NCI-H524 treated with DMSO at 0.1 percent for 48 hours (cell line): ENCODE data around the gene FLOT1.
A peak's percentile ranks its signal among the peaks of the same experiment; 100 is the strongest.
"Not testable (repeated sequence)": the region's sequence is repeated elsewhere in the genome, so short reads cannot be mapped to it uniquely, and the experiment has no call there.

ENCODE experiments used
- DNase-seq: peaks from one replicate; lab custom pipeline; 2025; lab: John Stamatoyannopoulos, UW

The FLOT1 gene

DNA sequence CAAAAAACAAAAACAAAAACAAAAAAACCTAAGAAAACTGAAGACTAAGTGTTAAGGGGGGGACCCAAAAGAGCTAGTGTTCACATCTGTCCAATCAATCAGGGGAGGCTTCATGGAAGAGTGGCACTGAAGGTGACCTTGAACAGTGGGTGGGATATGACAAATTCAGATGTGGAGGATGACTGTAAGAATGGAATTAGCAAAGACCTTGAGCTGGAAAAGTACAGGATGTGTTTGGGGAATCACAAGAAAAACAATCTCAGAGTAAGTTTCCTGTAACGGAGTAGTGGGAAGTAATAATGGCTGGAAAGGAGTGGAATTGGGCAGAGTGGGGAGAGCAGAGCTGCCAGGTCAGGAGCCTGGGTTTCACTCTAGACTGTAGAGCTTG lies 4.8 kb upstream of the FLOT1 start:
- DNase-seq: no peak

GRCh38 chr6:30744054-30744805 lies 1.7 kb upstream of the FLOT1 start, which contains the start of gene IER3:
Gene IER3, minus strand, starts transcription at chr6:30744547. Its CDS starts 29 bp downstream, at chr6:30744518.
- peak; percentile 16 for DNase-seq

GRCh38 chr6:30743099-30744053 lies 889 bp upstream of the FLOT1 start:
- DNase-seq: no peak

GRCh38 chr6:30741789-30742315 lies 635 bp downstream of the FLOT1 start:
- no peak for DNase-seq

DNA sequence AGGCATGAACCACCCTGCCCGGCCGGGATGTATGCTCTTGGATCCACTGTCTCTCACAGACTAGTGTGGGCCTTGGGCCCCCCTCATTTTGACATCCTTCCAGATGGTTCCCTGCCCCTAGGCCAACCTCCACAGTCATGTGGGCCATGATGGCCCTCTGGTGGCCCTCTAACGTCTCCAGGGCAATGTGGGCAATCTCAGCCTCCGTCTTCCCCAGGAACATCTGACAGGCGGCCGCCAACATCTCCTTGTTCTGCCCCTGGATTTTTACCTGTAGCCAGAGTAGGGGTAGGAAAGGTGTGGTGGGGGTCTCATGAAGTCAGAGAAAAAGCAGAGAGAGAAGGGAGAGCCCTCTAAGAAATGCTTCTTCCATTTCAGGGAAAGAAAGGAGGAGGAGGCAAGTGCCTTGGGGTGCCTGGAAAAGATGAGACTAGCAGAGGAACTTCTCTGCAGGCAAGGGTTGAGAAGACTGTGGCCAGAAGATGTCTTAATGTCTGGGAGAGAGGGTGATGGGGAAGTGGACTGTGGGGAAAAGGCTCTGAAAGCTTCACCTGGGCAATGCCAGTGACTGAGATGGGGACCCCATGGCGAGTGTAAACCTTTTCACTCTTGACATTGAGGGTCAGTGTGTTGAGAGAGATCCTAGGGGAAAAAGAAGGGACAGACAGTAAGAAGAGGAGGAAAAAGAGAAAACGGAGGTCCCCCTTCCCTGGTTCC lies 1.3 kb downstream of the FLOT1 start:
- DNase-seq: no peak

DNA sequence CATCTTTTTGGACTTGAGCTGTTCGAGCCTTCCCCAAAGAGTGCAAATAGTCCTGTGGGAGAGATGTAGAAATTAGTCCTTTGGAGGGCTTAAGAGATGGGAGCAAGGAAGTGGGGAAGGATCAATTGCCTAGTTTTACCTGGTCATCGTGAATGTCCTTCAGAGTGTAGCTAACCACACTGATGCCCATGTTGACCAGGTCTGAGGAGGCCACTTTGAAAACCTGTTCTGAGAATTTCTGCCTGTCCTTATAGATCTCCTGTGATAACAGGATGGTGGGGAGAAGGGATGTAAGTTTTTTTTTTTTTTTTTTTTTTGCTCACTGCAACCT lies 2.0 kb downstream of the FLOT1 start:
- no peak for DNase-seq

DNA sequence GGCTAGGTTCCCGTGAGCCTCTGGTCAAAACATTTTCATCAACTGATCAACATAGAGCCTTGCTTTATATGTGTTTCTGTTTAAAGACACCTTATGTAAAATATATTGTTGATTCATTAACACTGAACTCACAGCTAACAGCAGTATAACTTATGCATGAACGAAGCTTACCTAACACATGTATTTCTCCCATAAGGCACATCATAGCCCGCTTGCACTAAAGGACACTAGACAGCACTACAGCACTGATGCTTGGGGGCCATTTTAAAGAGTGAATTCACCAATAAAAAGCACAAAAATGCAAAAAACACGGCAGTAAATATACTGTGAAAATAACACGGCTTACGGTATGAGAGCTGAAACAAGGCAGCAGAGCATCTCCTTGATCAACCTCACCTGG lies 4.0 kb downstream of the FLOT1 start:
- no peak for DNase-seq

- no peak for DNase-seq
These were observed 6.7 kb downstream of the FLOT1 start for GRCh38 chr6:30735668-30736314.

DNA sequence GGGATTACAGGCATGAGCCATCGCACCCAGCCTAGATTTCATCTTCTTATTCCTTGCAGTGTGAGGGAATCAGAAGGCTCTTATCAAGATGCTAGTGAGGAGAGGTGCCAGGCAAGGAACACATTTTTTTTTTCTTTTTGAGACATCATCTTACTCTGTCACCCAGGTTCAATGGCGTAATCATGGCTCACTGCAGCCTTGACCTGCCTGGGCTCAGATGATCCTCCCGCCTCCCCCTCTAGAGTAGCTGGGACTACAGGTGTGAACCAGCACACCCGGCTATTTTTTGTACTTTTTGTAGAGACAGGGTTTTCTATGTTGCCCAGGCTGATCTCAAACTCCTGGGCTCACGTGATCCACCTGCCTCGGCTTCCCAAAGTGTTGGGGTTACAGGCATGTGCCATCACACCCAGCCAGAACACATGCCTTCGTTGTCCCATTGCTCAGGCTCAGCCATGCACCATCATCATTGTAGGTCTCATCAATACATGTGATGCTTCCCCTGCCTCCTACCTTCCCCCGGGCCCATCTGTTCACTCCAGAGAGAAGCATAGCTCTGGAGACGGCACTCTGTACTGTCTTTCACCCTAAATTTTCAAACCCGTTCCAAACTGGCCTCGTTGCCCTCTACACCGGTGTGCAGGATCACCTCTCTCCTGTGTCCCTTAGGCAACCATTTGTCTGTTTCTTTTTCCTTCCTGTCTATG lies 10.1 kb downstream of the FLOT1 start:
- no peak for DNase-seq

GRCh38 chr6:30730601-30731435 lies 11.7 kb downstream of the FLOT1 start:
- peak; percentile 71 for DNase-seq

- no peak for DNase-seq
These were observed 14.4 kb downstream of the FLOT1 start for GRCh38 chr6:30727920-30728553.

DNA sequence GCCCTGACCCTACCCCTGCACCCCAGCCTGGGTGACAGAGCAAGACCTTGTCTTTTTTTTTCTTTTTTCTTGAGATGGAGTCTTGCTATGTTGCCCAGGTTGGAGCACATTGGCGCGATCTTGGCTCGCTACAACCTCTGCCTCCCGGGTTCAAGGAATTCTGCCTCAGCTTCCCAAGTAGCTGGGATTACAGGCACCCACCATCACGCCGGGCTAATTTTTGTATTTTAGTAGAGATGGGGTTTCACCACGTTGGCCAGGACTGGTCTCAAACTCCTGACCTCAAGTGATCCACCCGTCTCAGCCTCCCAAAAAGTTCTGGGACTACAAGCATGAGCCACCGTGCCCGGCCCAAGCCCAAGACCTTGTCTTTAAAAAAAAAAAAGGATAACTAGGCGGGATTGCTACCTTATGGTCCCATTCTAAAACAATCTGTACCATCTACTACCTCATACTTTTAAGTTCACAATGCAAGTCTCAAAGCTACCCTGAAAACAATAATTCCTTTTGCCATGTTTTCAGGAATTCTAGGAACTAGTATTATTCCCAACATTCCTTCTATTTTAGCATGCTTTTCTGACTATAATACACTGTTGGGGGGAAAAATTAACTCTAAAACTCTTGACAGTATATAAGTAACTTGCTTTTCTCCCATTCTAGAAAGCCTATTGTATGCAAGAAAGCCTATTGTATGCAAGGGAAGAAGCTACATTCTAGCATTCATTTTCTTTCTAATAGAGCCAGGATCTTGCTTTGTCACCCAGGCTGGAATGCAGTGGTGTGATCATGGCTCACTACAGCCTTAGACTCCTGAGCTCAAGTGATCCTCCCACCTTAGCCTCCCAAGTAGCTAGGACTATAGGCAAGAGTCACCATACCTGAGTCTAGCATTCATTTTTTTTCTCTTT lies 15.7 kb downstream of the FLOT1 start:
- DNase-seq: no peak

DNA sequence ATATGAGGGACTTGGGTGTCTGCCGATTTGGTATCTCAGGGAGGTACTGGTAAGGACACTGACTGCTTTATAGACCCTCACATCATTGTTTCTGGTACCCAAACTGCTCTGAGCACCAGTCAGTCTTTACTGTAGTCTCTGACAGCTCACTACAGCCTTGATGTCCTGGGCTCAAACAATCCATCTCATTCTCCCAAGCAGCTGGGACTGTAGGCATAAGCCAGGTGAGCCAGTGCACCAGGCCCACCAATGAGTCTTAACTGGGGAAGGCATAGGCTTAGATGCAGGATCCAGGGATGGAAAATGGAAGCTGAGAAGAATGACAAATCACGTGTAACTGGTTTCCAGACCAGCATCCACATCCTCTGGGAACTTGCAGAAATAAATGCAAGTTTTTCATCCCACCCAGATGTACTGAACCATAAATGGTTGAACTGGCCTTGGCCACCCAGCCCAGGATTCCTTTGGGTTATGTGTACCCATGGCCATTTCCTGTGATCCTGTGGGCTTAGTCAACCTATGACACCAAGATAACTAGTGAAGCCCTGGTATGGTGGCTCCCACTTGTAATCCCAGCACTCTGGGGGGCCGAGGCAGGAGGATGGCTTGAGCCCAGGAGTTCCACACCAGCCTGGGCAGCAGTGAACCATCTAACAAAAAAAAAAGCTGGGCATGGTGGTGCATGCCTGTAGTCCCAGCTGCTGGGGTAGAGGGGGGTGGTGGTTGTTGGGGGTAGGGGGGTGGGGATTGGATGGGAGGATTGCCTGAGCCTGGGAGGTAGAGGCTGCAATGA lies 16.6 kb downstream of the FLOT1 start:
- DNase-seq: no peak

DNA sequence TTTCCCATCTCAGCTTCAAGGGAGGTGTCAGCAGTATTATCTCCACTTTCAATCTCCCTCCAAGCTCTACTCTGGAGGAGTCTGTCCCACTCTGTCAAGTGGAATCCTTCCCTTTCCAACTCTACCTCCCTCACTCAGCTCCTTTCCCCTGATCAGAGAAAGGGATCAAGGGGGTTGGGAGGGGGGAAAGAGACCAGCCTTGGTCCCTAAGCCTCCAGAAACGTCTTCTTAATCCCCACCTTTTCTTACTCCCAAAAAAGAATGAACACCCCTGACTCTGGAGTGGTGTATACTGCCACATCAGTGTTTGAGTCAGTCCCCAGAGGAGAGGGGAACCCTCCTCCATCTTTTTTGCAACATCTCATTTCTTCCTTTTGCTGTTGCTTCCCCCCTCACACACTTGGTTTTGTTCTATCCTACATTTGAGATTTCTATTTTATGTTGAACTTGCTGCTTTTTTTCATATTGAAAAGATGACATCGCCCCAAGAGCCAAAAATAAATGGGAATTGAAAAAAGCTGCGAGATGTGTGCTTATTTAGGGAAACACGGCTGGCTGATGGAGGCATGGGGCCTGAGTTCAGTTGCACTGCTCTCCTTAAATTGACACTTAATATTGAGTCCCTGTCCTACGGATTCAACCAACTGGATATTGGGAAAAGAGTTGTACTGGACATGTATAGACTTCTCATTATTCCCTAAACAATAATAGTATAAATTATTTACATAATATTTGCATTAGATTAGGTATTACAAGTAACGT lies 17.4 kb downstream of the FLOT1 start:
- DNase-seq: no peak

- DNase-seq: not testable (repeated sequence)
These were observed 18.4 kb downstream of the FLOT1 start for GRCh38 chr6:30723843-30724741.
